ENCODE measurements around the gene WNT4.

WNT4 gene

GRCh38 chr1:22157359-22157966, 14.6 kb upstream of the WNT4 start:
- no peak for ATAC-seq (ENCODE audit: insufficient read depth, low read depth)
- H4K20me1 ChIP-seq (ENCODE audit: insufficient read depth, low read length): peaks cover 4% of the 10 kb centered on the region; the same call in 1 of the 2 replicates
- peaks cover 5% of the 10 kb centered on the region for H3K27me3 ChIP-seq (ENCODE audit: insufficient read depth, low read length, poor library complexity)
- H2AFZ ChIP-seq (ENCODE audit: low read depth, low read length): no peak overlapping the region
- no peak for DNase-seq
- H3K4me3 ChIP-seq (ENCODE audit: low read depth in 1 of 2, low read length in 2 of 2): no peak overlapping the region
- H3K4me1 ChIP-seq (ENCODE audit: insufficient read depth, low read length): no peaks in the 10 kb centered on the region
- H3K9ac ChIP-seq (ENCODE audit: low read depth, low read length): no peak overlapping the region
- no peaks in the 10 kb centered on the region for H3K79me2 ChIP-seq (ENCODE audit: insufficient read depth, low read length)
- H3K27ac ChIP-seq (ENCODE audit: low read length): no peak overlapping the region
- H3K4me2 ChIP-seq (ENCODE audit: insufficient read depth, low read length): no peak overlapping the region
- H3K9me3 ChIP-seq (ENCODE audit: insufficient read depth, low read length, severe bottlenecking): no peaks in the 10 kb centered on the region
- no peaks in the 10 kb centered on the region for H3K36me3 ChIP-seq (ENCODE audit: insufficient read depth, low read length)
- TF ChIP-seq CTCF (IDR thresholded peaks at IDR 0.05; ENCODE audit: borderline replicate concordance, extremely low read depth, low read length, poor library complexity, severe bottlenecking) (no peak), EZH2 (IDR thresholded peaks at IDR 0.05; ENCODE audit: borderline replicate concordance, low read depth, low read length, severe bottlenecking) (no peak)

GRCh38 chr1:22155517-22155916, 12.6 kb upstream of the WNT4 start:
- H3K4me2 ChIP-seq (ENCODE audit: insufficient read depth, low read length): no peak overlapping the region
- H3K9me3 ChIP-seq (ENCODE audit: insufficient read depth, low read length, severe bottlenecking): no peaks in the 10 kb centered on the region
- DNase-seq (no peak), ATAC-seq (ENCODE audit: insufficient read depth, low read depth) (no peak)
- no peak overlapping the region for H3K27ac ChIP-seq (ENCODE audit: low read length)
- H3K79me2 ChIP-seq (ENCODE audit: insufficient read depth, low read length): no peaks in the 10 kb centered on the region
- no peak overlapping the region for H2AFZ ChIP-seq (ENCODE audit: low read depth, low read length)
- no peak for TF ChIP-seq CTCF (IDR thresholded peaks at IDR 0.05; ENCODE audit: borderline replicate concordance, extremely low read depth, low read length, poor library complexity, severe bottlenecking)
- no peak for TF ChIP-seq EZH2 (IDR thresholded peaks at IDR 0.05; ENCODE audit: borderline replicate concordance, low read depth, low read length, severe bottlenecking)
- peaks cover 6% of the 10 kb centered on the region; the same call in 1 of the 2 replicates for H4K20me1 ChIP-seq (ENCODE audit: insufficient read depth, low read length)
- H3K27me3 ChIP-seq (ENCODE audit: insufficient read depth, low read length, poor library complexity): peaks cover 5% of the 10 kb centered on the region
- no peak overlapping the region for H3K4me3 ChIP-seq (ENCODE audit: low read depth in 1 of 2, low read length in 2 of 2)
- H3K4me1 ChIP-seq (ENCODE audit: insufficient read depth, low read length): no peaks in the 10 kb centered on the region
- no peaks in the 10 kb centered on the region for H3K36me3 ChIP-seq (ENCODE audit: insufficient read depth, low read length)
- no peak overlapping the region for H3K9ac ChIP-seq (ENCODE audit: low read depth, low read length)

GRCh38 chr1:22154626-22155025, 11.7 kb upstream of the WNT4 start:
- TF ChIP-seq CTCF (IDR thresholded peaks at IDR 0.05; ENCODE audit: borderline replicate concordance, extremely low read depth, low read length, poor library complexity, severe bottlenecking) (no peak), EZH2 (IDR thresholded peaks at IDR 0.05; ENCODE audit: borderline replicate concordance, low read depth, low read length, severe bottlenecking) (no peak)
- H3K79me2 ChIP-seq (ENCODE audit: insufficient read depth, low read length): no peaks in the 10 kb centered on the region
- ATAC-seq (ENCODE audit: insufficient read depth, low read depth) (no peak), DNase-seq (no peak)
- no peak overlapping the region for H3K27ac ChIP-seq (ENCODE audit: low read length)
- peaks cover 6% of the 10 kb centered on the region; the same call in 1 of the 2 replicates for H4K20me1 ChIP-seq (ENCODE audit: insufficient read depth, low read length)
- no peaks in the 10 kb centered on the region for H3K36me3 ChIP-seq (ENCODE audit: insufficient read depth, low read length)
- H3K4me3 ChIP-seq (ENCODE audit: low read depth in 1 of 2, low read length in 2 of 2): no peak overlapping the region
- H3K27me3 ChIP-seq (ENCODE audit: insufficient read depth, low read length, poor library complexity): peaks cover 5% of the 10 kb centered on the region
- H2AFZ ChIP-seq (ENCODE audit: low read depth, low read length): no peak overlapping the region
- H3K9me3 ChIP-seq (ENCODE audit: insufficient read depth, low read length, severe bottlenecking): no peaks in the 10 kb centered on the region
- no peak overlapping the region for H3K9ac ChIP-seq (ENCODE audit: low read depth, low read length)
- H3K4me2 ChIP-seq (ENCODE audit: insufficient read depth, low read length): no peak overlapping the region
- H3K4me1 ChIP-seq (ENCODE audit: insufficient read depth, low read length): no peaks in the 10 kb centered on the region

Measured in DND-41 (cell line).